ENCODE measurements around the gene TCF12. TPM values are rescaled to one million over a fixed set of nuclear protein-coding genes. Genes with fewer than 3 reads are reported as not detected.

The TCF12 gene
- total and polyA plus RNA-seq, 2 of the 8 experiments (the other 6 are each of a cell fraction or from before 2014, with no cell fraction given) = 85.8 to 101 TPM

DNA sequence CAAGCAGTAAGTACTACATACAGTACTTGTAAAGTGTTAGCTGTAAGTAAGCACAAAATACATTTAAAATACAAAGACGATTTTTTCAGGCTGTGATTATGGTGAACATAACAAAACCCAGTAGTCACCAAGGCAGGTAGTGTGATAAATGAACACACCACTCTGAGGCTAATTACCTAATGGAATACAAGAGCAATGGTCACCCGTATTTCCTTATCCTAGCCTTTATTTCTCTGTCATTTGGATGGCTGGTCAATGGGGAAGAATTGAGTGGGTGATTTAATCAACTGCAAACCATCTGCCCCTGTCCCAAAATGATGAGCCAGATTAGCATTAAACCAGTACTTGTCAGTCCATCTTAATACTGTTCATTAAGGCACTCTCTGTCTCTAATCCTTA is 368.7 kb downstream of the TCF12 start:
- Histone ChIP-seq H4K5ac (ENCODE audit: insufficient read length, low read depth, low read length) (no peak overlapping the region), H3K27me3 (replicated peaks in 1 of 4; ENCODE audit: control insufficient read depth in 3 of 4, extremely low read depth in 1 of 4, insufficient read depth in 3 of 4, low read length in 3 of 4) (no peaks in the 10 kb centered on the region), H3K4ac (replicated peaks; ENCODE audit: insufficient read length, low read depth, low read length) (no peak overlapping the region), H3K23ac (ENCODE audit: insufficient read length) (no peak overlapping the region), H3K9me3 (ENCODE audit: insufficient read depth in 2 of 2, low read depth in 1 of 2, low read length in 1 of 2) (no peaks in the 10 kb centered on the region), H2AK5ac (ENCODE audit: low read depth, low read length) (no peak overlapping the region), H3K14ac (ENCODE audit: insufficient read length) (no peak overlapping the region), H2BK12ac (ENCODE audit: low read depth, low read length) (no peak overlapping the region), H3K27ac (ENCODE audit: low read depth, low read length) (no peak overlapping the region), H3K4me2 (ENCODE audit: insufficient read depth in 1 of 2, low read depth in 2 of 2, low read length in 2 of 2) (no peak overlapping the region), H2BK5ac (ENCODE audit: low read depth, low read length) (no peak overlapping the region), H2BK120ac (replicated peaks; ENCODE audit: low read depth, low read length) (no peak overlapping the region), H3K4me3 (ENCODE audit: extremely low read depth in 1 of 4, insufficient read depth in 2 of 4, low read depth in 3 of 4, low read length in 4 of 4) (no peak overlapping the region), H2BK15ac (ENCODE audit: low read length) (no peak overlapping the region), H4K8ac (ENCODE audit: extremely low read depth, insufficient read depth, low read length) (no peak overlapping the region), H3K56ac (replicated peaks; ENCODE audit: insufficient read length, low read depth, low read length) (no peak overlapping the region), H3K79me1 (ENCODE audit: low read depth, low read length) (no peaks in the 10 kb centered on the region), H3K36me3 (ENCODE audit: control insufficient read depth in 2 of 4, insufficient read depth in 4 of 4, low read length in 3 of 4) (peaks cover 0 to 25% (median 9%) of the 10 kb centered on the region in 4 experiments; a peak in 5 of 8 replicates), H3K4me1 (replicated peaks in 1 of 4; ENCODE audit: control insufficient read depth in 3 of 4, insufficient read depth in 4 of 4, low read length in 3 of 4) (peaks cover 0 to 12% (median 5%) of the 10 kb centered on the region in 4 experiments; a peak in 3 of 7 replicates), H2BK20ac (ENCODE audit: low read length) (no peak overlapping the region), H3K18ac (ENCODE audit: extremely low read depth, low read length) (no peak overlapping the region), H2AFZ (ENCODE audit: low read length) (no peak overlapping the region), H3K23me2 (ENCODE audit: low read depth, low read length) (no peaks in the 10 kb centered on the region), H3K79me2 (ENCODE audit: control insufficient read depth in 1 of 2, insufficient read depth in 2 of 2, low read length in 2 of 2) (no peaks in the 10 kb centered on the region), H3K9ac (replicated peaks in 1 of 4; ENCODE audit: extremely low read depth in 1 of 4, low read depth in 3 of 4, low read length in 3 of 4) (no peak overlapping the region), H4K20me1 (replicated peaks in 1 of 2; ENCODE audit: control insufficient read depth in 1 of 2, insufficient read depth in 2 of 2, low read length in 2 of 2) (no peaks in the 10 kb centered on the region), H4K91ac (replicated peaks; ENCODE audit: insufficient read length, low read length) (no peak overlapping the region)
- no peak for FAIRE-seq
- ChIA-PET CTCF (ENCODE audit: partially characterized antibody) (interaction anchor here (1.0 to 1.9 kb wide), 6 partner anchors 10 to 152 kb away, joined by 3 to 5 read pairs (median 4); no protein-coding TSS in a partner anchor), POLR2A (ENCODE audit: partially characterized antibody) (interaction anchor here (1.2 to 1.4 kb wide), 2 partner anchors 10 to 19 kb away, joined by 4 read pairs; no protein-coding TSS in a partner anchor)
- DNase-seq (ENCODE audit: low read depth in 1 of 2, low spot score in 2 of 2) = no peak
- 86% methylated on average over 2 of the region's 2 CpGs; no CpG with 5 or more reads in 1 of the 2 experiments for WGBS, 2 experiments (ENCODE audit: extremely low coverage in 1 of 2, insufficient coverage in 1 of 2, insufficient read length in 1 of 2, insufficient replicate concordance in 2 of 2, low coverage in 1 of 2, low lambda C conversion rate in 2 of 2, missing lambda C conversion rate in 1 of 2)
- TF ChIP-seq, protein P1, sequence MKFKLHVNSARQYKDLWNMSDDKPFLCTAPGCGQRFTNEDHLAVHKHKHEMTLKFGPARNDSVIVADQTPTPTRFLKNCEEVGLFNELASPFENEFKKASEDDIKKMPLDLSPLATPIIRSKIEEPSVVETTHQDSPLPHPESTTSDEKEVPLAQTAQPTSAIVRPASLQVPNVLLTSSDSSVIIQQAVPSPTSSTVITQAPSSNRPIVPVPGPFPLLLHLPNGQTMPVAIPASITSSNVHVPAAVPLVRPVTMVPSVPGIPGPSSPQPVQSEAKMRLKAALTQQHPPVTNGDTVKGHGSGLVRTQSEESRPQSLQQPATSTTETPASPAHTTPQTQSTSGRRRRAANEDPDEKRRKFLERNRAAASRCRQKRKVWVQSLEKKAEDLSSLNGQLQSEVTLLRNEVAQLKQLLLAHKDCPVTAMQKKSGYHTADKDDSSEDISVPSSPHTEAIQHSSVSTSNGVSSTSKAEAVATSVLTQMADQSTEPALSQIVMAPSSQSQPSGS (IDR thresholded peaks at IDR 0.05; ENCODE audit: low read length) = no peak
- TF ChIP-seq SP4 (IDR thresholded peaks at IDR 0.05; ENCODE audit: low read length) = no peak
- TF ChIP-seq RAD21 (IDR thresholded peaks at IDR 0.05 in 1 of 2, conservative IDR thresholded peaks at IDR 0.05 in 1 of 2; ENCODE audit: low read depth in 2 of 2, low read length in 2 of 2) = no peak
- TF ChIP-seq, protein P2, sequence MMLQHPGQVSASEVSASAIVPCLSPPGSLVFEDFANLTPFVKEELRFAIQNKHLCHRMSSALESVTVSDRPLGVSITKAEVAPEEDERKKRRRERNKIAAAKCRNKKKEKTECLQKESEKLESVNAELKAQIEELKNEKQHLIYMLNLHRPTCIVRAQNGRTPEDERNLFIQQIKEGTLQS (IDR thresholded peaks at IDR 0.05; ENCODE audit: insufficient read depth, low read depth, low read length) = no peak
- TF ChIP-seq PHF8 (conservative IDR thresholded peaks at IDR 0.05; ENCODE audit: low read depth, low read length) = no peak
- no peak for TF ChIP-seq POLR2A (IDR thresholded peaks at IDR 0.05; ENCODE audit: control extremely low read depth in 1 of 2, low read depth in 2 of 2, low read length in 2 of 2)
- no peak for TF ChIP-seq YY1 (IDR thresholded peaks at IDR 0.05; ENCODE audit: low read depth, low read length)
- TF ChIP-seq, protein P3, sequence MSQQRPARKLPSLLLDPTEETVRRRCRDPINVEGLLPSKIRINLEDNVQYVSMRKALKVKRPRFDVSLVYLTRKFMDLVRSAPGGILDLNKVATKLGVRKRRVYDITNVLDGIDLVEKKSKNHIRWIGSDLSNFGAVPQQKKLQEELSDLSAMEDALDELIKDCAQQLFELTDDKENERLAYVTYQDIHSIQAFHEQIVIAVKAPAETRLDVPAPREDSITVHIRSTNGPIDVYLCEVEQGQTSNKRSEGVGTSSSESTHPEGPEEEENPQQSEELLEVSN (IDR thresholded peaks at IDR 0.05) = no peak
- TF ChIP-seq SP1 (IDR thresholded peaks at IDR 0.05; ENCODE audit: low read depth, low read length) = no peak
- no peak for TF ChIP-seq SIRT6 (IDR thresholded peaks at IDR 0.05; ENCODE audit: low read length)
- no peak for TF ChIP-seq BACH1 (IDR thresholded peaks at IDR 0.05; ENCODE audit: low read length)
